NOMO-1 treated with DMSO at 0.1 percent for 48 hours (cell line): ENCODE measurements around the gene ADAMTS15.

Experiments
- DNase-seq: peaks from one replicate; lab custom pipeline; 2025; ENCODE audit not compliant: unreplicated experiment; lab: John Stamatoyannopoulos, UW

ADAMTS15 gene

GRCh38 chr11:130448416-130449309 is at the start of gene ADAMTS15:
Gene ADAMTS15 (plus strand): TSS chr11:130448645. CDS start chr11:130448974, 329 bp downstream.
- DNase-seq, result peak; percentile 53

GRCh38 chr11:130399196-130399595 is 49.2 kb upstream of the ADAMTS15 start:
- no peak for DNase-seq

DNA sequence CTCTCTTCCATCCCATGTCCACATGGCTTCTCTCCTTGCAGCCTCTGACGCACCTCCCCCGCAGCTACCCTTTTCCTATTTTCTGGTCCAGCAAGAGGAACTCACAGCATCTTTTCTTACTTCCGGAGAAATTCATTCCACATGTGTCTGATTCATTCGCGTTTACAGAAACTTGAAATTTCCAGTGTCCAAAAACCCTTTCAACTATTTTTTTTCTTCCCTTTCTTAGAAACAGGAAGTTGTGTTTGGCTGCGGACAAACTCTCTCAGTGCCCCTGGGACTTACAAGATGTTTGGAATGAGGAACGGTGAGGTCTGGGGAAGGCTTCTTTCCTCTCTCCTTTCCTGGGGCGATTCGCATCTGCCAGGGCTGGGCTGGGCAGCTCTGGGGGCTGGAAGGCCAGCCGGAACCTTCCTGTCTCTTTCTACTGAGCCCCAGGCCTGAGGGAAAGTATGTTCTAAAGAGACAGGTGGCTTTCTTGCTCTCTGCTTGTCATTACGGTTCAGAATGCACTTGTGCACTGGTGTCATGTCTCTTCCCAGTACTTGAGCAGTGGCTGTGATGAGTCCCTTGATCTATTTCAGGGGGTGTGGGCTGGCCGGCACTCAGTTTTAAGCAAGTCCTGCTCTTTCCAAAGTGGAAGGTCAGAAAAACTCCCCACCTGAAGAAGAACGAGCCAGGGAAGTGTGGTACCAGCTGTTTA is 47.5 kb upstream of the ADAMTS15 start:
- peak; percentile 54 for DNase-seq

DNA sequence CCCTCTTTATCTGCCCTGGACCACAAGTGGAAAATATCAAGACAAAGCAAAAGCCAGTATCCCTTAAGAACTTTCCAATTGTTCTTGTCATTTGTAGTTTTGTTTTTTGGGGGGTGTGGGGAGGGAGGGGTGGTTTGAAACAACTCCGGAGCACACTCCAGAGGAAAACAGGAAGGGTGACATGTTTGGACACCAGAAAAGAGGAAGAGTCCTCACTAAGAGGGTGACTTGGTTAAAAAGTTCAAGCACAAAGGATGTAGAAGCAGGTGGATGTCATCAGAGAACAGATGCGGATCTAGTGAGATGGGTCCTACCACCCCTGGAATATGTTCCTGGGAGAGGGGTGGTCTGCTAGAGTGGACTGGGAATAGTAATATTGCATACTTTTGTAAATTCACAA is 45.9 kb upstream of the ADAMTS15 start:
- DNase-seq, result peak; percentile 45

DNA sequence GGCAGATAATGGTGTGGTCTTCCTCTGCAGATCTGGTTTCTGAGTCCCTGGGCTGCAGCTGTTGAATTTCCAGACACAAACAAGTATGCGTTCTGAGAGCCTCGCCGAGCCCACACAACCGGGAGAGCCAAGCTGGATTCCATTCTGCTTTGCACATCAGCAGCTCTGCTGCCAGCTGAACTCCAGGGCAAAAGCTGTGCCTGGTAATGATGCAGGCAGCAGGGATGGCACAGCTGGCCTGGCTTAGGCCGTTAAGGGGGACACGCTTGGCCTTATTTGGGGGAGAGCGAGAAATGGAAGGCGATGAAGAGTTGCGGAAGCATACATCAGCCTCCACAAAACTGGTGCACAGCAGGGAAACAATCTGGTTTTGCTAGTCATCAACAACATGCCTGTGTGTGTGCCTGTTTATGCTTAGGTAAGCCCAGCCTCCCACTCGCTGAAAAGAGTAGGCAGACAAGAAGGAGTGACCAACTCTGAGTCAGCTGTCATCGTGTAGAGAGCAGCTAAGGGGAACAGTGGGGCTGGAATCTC is 45.1 kb upstream of the ADAMTS15 start:
- no peak for DNase-seq

- no peak for DNase-seq
These were observed 44.5 kb upstream of the ADAMTS15 start for GRCh38 chr11:130403967-130404366.

- DNase-seq, result no peak
These were observed 43.7 kb upstream of the ADAMTS15 start for GRCh38 chr11:130404727-130405126.

DNA sequence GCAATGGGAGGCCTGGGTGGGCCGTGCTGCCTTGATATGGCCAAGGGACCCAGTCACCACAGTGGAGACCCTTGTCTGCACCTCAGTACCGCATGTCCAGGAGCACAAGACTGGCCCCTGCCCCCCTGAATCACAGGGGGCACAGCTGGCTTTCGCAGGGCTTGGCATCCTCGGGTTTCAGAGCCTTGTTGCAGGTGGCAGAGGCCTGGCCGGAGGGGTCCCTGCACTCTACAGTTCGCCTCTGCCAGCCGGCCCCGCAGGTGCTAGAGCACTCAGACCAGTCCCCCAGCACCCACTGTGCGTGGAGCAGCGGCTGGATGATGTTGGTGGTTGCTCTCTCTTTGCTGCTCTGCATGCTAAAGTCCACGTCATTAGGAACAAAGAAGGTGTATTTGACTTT is 43.0 kb upstream of the ADAMTS15 start:
- no peak for DNase-seq

GRCh38 chr11:130407978-130408377 is 40.5 kb upstream of the ADAMTS15 start:
- no peak for DNase-seq

DNA sequence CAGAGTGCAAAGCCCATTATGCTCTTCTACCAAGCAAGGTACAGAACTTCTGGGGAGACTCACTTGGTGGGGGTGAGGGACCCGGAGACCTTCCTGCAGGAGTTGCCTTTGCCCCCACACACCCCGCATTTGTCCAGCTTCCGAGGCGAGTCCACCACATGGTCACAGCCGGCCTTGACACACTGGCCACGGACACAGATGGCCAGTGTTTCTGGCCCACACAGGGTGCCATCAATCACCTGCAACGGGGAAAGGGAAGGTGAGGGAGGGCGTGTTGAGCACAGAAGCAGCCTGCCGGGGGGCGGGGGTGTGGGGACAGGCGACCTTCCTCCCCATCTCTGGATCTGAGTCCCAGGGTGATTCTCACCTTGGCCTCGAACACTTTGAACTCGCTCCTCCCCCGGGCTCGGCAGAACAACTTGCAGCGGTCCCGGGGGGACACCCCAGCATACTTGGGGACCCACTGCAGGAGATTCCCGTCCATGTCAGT is 40.0 kb upstream of the ADAMTS15 start:
- no peak for DNase-seq

DNA sequence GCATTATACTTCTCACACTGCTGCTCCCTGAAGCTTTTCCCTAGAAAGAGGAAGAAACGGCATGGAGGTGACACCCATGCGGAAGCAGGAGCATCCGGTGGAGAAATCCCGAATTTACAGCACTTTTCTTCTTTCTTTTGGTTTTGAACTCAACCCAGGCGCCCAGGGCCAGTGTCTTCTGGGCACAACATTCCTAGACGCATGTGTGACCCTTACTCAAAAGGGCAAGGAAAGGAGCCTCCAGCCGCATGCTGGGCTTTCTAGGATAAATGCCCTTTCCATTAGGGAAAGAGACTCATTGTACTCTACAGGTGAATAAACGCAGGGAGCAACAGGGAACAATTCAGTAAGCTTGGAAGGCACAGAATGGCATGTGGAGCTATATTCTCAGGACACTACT is 39.5 kb upstream of the ADAMTS15 start:
- no peak for DNase-seq

GRCh38 chr11:130409594-130410388 is 38.7 kb upstream of the ADAMTS15 start:
- no peak for DNase-seq

GRCh38 chr11:130411223-130411622 is 37.2 kb upstream of the ADAMTS15 start:
- DNase-seq, result no peak

DNA sequence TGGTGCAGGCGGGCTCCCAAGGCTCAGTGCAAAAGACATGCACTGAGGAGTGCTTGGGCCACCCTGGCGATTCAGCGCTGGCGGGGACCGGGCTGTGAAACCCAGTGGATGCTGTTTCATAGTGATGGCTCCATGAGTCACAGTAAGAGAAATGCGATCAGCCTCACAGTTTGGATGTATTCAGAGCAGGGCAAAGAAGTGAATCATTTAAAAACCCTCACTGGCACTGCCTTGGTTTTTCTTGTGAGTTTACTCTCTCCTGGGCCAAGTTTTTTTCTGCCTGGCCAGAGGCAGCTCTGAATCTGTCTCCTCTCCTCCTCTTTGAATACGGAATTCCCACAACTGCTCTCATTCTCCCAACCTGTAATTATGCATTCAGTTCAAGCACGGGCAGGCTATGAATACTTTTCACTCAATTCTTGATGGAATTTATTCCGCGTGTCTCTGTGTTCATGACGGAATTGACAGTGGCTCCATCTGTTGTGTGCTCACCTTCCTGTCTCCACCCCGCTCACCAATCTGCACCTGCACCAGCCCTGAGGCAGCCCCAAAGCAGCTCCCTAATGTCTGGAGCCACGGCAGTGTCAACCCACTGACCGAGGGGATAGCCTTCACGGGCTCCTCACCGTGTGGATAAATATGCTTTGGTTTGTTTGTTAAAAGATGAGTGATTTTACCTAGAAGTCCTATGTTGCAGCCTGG is 34.9 kb upstream of the ADAMTS15 start:
- no peak for DNase-seq

DNA sequence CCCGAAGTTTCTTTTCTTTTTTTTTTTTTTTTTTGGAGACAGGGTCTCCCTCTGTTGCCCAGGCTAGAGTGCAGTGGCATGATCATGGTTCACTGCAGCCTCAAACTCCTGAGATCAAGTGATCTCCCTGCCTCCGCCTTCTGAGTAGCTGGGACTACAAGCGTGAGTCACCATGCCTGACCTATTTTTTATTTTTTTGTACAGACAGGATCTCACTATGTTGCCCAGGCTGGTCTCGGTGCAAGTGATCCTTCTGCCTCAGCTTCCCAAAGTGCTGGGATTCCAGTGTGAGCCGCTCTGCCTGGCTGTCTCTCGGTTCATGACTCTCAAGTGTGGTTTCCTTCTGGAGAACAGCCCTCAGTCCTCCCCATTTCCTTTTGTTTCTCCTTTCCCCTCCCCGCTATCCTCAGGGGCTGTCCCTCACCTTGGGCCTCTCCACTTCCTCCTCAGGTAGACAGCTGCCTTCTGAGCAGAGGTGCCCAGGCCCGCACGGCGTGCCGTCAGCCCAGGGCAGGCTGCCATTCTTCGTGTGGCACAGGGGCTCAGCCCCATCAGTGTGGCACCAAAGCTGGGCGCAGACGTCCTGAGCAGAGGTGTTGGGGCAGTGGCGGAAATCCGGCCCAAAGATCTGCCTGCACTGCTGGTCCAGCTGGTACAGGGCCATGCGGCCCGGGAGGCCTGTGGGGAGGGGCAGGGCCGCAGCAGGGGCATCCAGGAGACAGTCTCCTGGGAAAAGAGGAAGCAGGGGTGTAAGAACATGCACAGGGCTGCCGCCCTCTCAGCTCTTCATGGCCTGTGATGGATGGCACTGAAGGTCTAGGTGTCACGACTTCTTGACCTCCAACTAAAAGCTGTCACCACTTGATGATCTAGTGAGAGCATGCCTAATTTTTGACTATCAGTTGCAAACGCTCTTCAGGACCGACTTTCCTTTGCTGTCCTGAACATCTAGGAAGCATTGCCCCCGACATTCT is 34.1 kb upstream of the ADAMTS15 start:
- DNase-seq, result no peak

DNA sequence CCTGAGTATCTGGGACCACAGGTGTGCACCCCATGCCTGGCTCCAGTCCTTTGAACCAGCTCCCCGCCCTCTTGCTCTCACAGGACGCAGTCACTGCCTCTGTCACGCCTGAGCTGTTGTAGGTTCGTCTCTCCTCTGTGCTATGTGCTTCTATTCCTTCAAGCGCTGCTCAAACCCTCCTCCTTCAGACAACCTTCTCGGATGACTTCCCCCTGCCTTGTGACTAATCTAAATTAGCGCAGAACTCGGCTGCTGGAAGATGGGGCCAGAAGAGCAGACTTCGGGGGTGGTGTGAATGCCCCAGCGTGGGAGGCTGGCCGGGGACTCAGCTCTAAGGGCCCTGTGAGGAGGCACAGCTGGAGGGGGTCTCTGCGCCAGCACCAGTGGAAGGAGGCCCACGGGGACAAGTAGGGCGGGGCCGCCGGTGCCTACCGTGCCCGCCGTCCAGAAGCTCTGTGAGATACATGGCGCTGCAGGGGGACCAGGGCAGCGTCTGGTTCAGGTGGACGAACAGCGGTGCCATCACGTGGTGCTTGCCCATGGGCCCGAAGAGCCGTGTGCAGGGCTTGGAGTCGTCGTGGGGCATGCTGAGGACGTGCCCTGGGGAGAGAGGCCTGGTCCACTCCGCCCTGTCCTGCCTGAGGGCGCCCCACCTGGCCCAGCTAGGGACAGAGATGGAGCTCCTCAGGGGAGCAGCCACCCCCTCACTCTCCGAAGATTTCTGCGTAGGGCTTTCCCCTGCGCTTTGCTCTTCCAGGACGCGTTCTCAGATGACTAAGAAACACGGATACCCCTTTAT is 32.5 kb upstream of the ADAMTS15 start:
- no peak for DNase-seq

DNA sequence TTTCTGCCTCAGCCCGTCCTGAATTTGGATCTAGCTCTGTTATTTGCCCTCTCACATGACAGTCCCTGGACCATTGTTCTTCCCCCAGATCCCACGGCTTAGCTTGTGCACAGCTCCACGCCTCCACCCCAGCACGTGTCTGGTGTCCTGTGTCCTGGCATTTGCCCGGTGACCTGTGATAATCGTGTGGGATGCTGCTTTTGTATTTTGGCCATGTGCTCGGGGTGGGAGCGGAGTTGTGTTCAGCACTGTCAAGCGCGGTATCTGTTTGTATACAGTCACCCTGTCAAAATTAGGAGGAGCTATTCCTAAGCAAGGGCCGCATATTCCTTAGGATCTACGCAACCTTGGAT is 31.9 kb upstream of the ADAMTS15 start:
- DNase-seq, result no peak

- no peak for DNase-seq
These were observed 31.5 kb upstream of the ADAMTS15 start for GRCh38 chr11:130416906-130417305.

GRCh38 chr11:130418210-130418609 is 30.2 kb upstream of the ADAMTS15 start:
- no peak for DNase-seq
